Left ventricle myocardium superior (tissue), 1 donor: ENCODE data around the gene PLA2G4D. TPM values are rescaled to one million over a fixed set of nuclear protein-coding genes. Genes with fewer than 3 reads are reported as not detected.

Source experiments
- ATAC-seq: fragments of 200-7000 bp; cut with Tn5 transposase; one replicate; pipeline ENCODE4 v1.9.1; 2020; ENCODE audit warnings: mild to moderate bottlenecking, moderate library complexity
- DNase-seq: peaks from one replicate; pipeline ENCODE4 v3.0.0-alpha.2; 2020
- intact Hi-C: fragments of 100-400 bp; cut with micrococcal nuclease; formaldehyde crosslinking; loops from one replicate; pipeline ENCODE4 v1.11.0; 2022
- long read RNA-seq: library from polyadenylated mRNA; unstranded; transcript quantifications from one replicate; pipeline ENCODE4 v2.0.0, GENCODE V29; 2021
- total RNA-seq: library from RNA; stranded (reverse); fragmentation: NEBNext Ultra II Directional; extraction: Animal tissue kit (Norgen Biotek cat#: 25700); gene quantifications from one replicate; pipeline ENCODE4 v1.2.1, GENCODE V29; 2021
- donor health status: DM: no; HTN: yes; CAD: no; lungs with severe emphysema.

Gene PLA2G4D
- not detected for total RNA-seq
- long read RNA-seq, result 0 reads

GRCh38 chr15:42094512-42094963, at the start of gene PLA2G4D:
TSS of gene PLA2G4D (minus strand) at chr15:42094562. CDS start at chr15:42094459, 103 bp downstream.
- no peak for DNase-seq
- intact Hi-C loops, result no loop called here
- ATAC-seq, result no peak

GRCh38 chr15:42143356-42143755, 49.0 kb upstream of the PLA2G4D start:
- ATAC-seq, result no peak
- intact Hi-C loops, result no loop called here
- DNase-seq, result no peak

- ATAC-seq (no peak), DNase-seq (no peak)
- intact Hi-C loops, result no loop called here
Observed at GRCh38 chr15:42141795-42142667, 47.7 kb upstream of the PLA2G4D start.

- ATAC-seq, result no peak
- DNase-seq, result no peak
- intact Hi-C loops, result no loop called here
Observed at GRCh38 chr15:42141246-42141645, 46.9 kb upstream of the PLA2G4D start.

- ATAC-seq (no peak), DNase-seq (no peak)
- intact Hi-C loops, result no loop called here
Observed at GRCh38 chr15:42140383-42141070, 46.2 kb upstream of the PLA2G4D start.

GRCh38 chr15:42139596-42139995, 45.2 kb upstream of the PLA2G4D start:
- intact Hi-C loops, result no loop called here
- DNase-seq, result no peak
- no peak for ATAC-seq

- ATAC-seq, result no peak
- DNase-seq, result no peak
- intact Hi-C loops, result no loop called here
Observed at GRCh38 chr15:42138968-42139386, 44.6 kb upstream of the PLA2G4D start.

GRCh38 chr15:42138411-42138810, 44.0 kb upstream of the PLA2G4D start:
- DNase-seq (no peak), ATAC-seq (no peak)
- intact Hi-C loops, result no loop called here

GRCh38 chr15:42137461-42138261, 43.3 kb upstream of the PLA2G4D start:
- intact Hi-C loops, result no loop called here
- DNase-seq (no peak), ATAC-seq (no peak)

- ATAC-seq (no peak), DNase-seq (no peak)
- intact Hi-C loops, result no loop called here
Observed at GRCh38 chr15:42136513-42136912, 42.2 kb upstream of the PLA2G4D start.

- no peak for ATAC-seq
Observed at GRCh38 chr15:42135351-42135750, 41.0 kb upstream of the PLA2G4D start.

GRCh38 chr15:42134617-42135245, 40.4 kb upstream of the PLA2G4D start:
- ATAC-seq, result no peak
- intact Hi-C loops, result no loop called here
- DNase-seq, result no peak

More at GRCh38 chr15:42135351-42135750, 41.0 kb upstream of the PLA2G4D start:
- intact Hi-C loops, result no loop called here
- DNase-seq, result no peak

GRCh38 chr15:42133886-42134502, 39.6 kb upstream of the PLA2G4D start:
- intact Hi-C loops, result no loop called here
- DNase-seq, result peak; percentile 52
- peak; percentile 51 for ATAC-seq

- no peak for DNase-seq
- intact Hi-C loops, result no loop called here
Observed at GRCh38 chr15:42133356-42133755, 39.0 kb upstream of the PLA2G4D start.

GRCh38 chr15:42131826-42132806, 37.8 kb upstream of the PLA2G4D start:
- intact Hi-C loops, result no loop called here
- peak; percentile 53 for ATAC-seq
- no peak for DNase-seq

More at GRCh38 chr15:42133356-42133755, 39.0 kb upstream of the PLA2G4D start:
- no peak for ATAC-seq

- ATAC-seq (no peak), DNase-seq (no peak)
- intact Hi-C loops, result no loop called here
Observed at GRCh38 chr15:42131006-42131405, 36.6 kb upstream of the PLA2G4D start.

GRCh38 chr15:42130246-42130986, 36.1 kb upstream of the PLA2G4D start:
- ATAC-seq, result no peak
- no peak for DNase-seq
- intact Hi-C loops, result no loop called here
